HG03175 (cell line): ENCODE measurements around the gene FBLN7.
"Not testable (repeated sequence)": the region's sequence is repeated elsewhere in the genome, so short reads cannot be mapped to it uniquely, and the experiment has no call there.

Source experiments
- ATAC-seq: cut with Tn5 transposase; IDR thresholded peaks from one replicate; pipeline ENCODE4 v1.9.1; 2021; ENCODE audit warnings: mild to moderate bottlenecking, moderate library complexity; ENCODE audit not compliant: unreplicated experiment

FBLN7 gene

GRCh38 chr2:112138159-112139032, at the start of gene FBLN7:
Gene FBLN7, plus strand, starts transcription at chr2:112138385. Its CDS starts 271 bp downstream, at chr2:112138656.
- no peak for ATAC-seq

GRCh38 chr2:112089375-112089774, 48.8 kb upstream of the FBLN7 start:
- no peak for ATAC-seq

- ATAC-seq = no peak
These were observed 45.7 kb upstream of the FBLN7 start for GRCh38 chr2:112092286-112093041.

GRCh38 chr2:112093216-112093615, 45.0 kb upstream of the FBLN7 start:
- ATAC-seq = no peak

GRCh38 chr2:112095681-112096080, 42.5 kb upstream of the FBLN7 start:
- no peak for ATAC-seq

GRCh38 chr2:112096098-112096497, 42.1 kb upstream of the FBLN7 start:
- no peak for ATAC-seq

- ATAC-seq = no peak
These were observed 29.9 kb upstream of the FBLN7 start for GRCh38 chr2:112108178-112108832.

- ATAC-seq = no peak
These were observed 28.9 kb upstream of the FBLN7 start for GRCh38 chr2:112109278-112109677.

- ATAC-seq = no peak
These were observed 27.2 kb upstream of the FBLN7 start for GRCh38 chr2:112110966-112111365.

GRCh38 chr2:112113354-112113753, 24.8 kb upstream of the FBLN7 start:
- ATAC-seq = not testable (repeated sequence)

GRCh38 chr2:112118148-112118547, 20.0 kb upstream of the FBLN7 start:
- no peak for ATAC-seq

GRCh38 chr2:112121682-112122254, 16.4 kb upstream of the FBLN7 start:
- ATAC-seq = no peak

- no peak for ATAC-seq
These were observed 9.1 kb upstream of the FBLN7 start for GRCh38 chr2:112129060-112129459.

GRCh38 chr2:112133344-112133743, 4.8 kb upstream of the FBLN7 start:
- ATAC-seq = no peak

GRCh38 chr2:112134120-112134519, 4.1 kb upstream of the FBLN7 start:
- ATAC-seq = no peak

- ATAC-seq = no peak
These were observed 2.1 kb upstream of the FBLN7 start for GRCh38 chr2:112136096-112136495.

GRCh38 chr2:112137516-112138158, 548 bp upstream of the FBLN7 start:
- ATAC-seq = no peak

GRCh38 chr2:112139033-112139614, 939 bp downstream of the FBLN7 start:
- ATAC-seq = not testable (repeated sequence)

- not testable (repeated sequence) for ATAC-seq
These were observed 1.5 kb downstream of the FBLN7 start for GRCh38 chr2:112139661-112140204.
